ENCODE data around the gene NUP93.

NUP93 gene

GRCh38 chr16:56743840-56744239 lies 13.9 kb downstream of the NUP93 start:
- DNase-seq (ENCODE audit: low read depth, low spot score) = no peak

- DNase-seq (ENCODE audit: low read depth, low spot score) = no peak
These were observed 15.2 kb downstream of the NUP93 start for GRCh38 chr16:56744996-56745640.

DNA sequence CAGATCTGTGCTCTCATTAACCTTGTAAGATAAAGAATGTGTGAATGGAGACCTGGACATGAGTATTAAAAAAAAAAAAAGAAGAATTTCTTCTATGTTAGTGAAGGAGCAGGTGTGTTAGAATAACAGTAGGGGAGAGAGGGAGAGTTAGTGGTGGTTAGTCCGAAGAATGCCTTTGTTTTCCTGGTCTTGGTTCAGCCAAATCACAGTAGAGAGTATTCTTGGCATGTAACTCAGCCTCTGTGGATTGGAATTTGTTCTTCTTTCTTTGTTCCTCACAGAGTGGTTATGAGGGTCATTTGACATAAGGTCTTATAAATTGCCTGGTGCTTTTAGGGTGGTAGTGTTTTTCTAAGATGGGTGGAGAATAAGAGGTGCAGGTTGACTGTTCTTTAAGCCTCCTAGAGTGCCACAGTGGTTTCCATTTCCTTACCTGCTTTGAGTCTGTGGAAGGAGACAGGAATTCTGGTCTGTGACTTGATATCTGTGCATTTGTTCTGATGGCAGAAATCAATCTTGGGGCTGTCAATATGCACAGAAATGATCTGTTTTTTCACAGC lies 17.6 kb downstream of the NUP93 start:
- no peak for DNase-seq (ENCODE audit: low read depth, low spot score)

DNA sequence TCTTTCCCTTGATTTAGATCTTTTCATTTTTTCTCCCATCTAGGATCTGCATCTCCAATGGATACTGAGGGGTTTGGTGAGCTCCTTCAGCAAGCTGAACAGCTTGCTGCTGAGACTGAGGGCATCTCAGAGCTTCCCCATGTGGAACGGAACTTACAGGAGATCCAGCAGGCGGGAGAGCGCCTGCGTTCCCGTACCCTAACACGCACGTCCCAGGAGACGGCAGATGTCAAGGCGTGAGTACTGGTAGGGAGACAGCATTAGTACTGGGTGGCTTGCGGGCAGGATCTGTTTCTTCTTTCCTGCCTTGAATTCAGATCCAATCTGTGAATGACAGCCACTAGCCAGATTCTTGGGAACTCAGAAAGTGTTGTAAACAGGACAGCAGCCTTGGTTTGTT lies 18.3 kb downstream of the NUP93 start:
- DNase-seq (ENCODE audit: low read depth, low spot score) = no peak

- no peak for DNase-seq (ENCODE audit: low read depth, low spot score)
These were observed 18.9 kb downstream of the NUP93 start for GRCh38 chr16:56748826-56749225.

GRCh38 chr16:56749672-56750491 lies 20.0 kb downstream of the NUP93 start:
- no peak for DNase-seq (ENCODE audit: low read depth, low spot score)

DNA sequence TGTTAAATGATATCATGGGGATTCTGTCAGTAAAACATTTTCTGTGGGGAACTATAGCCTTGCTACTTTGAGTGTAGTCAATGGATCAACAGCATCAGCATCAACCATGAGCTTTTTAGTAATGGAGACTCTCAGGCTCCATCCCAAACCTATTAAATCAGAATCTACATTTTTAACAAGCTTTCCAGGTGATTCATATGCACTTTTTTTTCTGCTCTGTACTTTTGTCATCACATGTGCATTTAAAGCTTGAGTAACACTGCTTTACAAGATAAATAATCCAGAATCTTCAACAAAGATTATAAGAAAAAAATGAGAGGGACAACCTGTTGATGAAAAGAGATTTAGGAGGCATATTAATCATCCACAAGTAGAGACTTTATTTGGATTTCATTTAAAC lies 23.5 kb downstream of the NUP93 start:
- no peak for DNase-seq (ENCODE audit: low read depth, low spot score)

GRCh38 chr16:56755038-56755437 lies 25.1 kb downstream of the NUP93 start:
- no peak for DNase-seq (ENCODE audit: low read depth, low spot score)

DNA sequence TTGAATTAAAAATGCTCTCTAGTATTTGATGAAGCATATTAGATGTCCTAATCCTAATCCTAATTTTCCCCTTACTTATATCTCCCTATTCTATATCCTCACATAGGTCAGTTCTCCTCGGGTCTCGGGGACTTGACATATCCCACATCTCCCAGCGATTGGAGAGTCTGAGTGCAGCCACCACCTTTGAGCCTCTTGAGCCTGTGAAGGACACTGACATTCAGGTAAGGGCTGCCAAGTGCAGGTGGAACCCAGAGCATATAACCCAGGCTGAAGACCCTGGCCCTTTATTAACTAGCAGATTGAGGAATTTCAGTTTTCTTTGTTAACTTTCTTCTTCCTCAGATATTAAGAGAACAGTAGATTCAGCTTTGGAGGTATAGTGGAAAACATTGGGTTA lies 28.5 kb downstream of the NUP93 start:
- DNase-seq (ENCODE audit: low read depth, low spot score) = no peak

GRCh38 chr16:56758930-56759329 lies 29.0 kb downstream of the NUP93 start:
- no peak for DNase-seq (ENCODE audit: low read depth, low spot score)

- DNase-seq (ENCODE audit: low read depth, low spot score) = no peak
These were observed 33.5 kb downstream of the NUP93 start for GRCh38 chr16:56763291-56763916.

DNA sequence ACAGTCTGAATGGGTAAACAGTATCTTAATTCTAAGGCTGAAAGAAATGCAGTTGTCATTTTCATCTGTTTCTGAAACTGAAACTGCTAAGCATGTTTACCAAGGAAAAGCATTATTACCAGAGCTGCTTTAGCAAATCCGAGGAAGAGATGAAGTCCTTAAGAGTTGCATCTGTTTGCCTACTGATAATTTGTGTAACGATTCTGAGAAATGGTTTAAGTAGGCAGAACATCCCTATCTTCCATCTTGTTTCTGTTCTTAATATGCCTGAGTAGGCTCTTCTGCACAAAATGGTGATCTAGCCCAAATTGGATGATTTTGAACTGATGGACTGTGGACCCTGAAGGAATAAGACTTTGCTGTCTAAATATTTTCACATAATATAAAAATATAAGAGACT lies 34.9 kb downstream of the NUP93 start:
- no peak for DNase-seq (ENCODE audit: low read depth, low spot score)

GRCh38 chr16:56765949-56766348 lies 36.0 kb downstream of the NUP93 start:
- no peak for DNase-seq (ENCODE audit: low read depth, low spot score)

DNA sequence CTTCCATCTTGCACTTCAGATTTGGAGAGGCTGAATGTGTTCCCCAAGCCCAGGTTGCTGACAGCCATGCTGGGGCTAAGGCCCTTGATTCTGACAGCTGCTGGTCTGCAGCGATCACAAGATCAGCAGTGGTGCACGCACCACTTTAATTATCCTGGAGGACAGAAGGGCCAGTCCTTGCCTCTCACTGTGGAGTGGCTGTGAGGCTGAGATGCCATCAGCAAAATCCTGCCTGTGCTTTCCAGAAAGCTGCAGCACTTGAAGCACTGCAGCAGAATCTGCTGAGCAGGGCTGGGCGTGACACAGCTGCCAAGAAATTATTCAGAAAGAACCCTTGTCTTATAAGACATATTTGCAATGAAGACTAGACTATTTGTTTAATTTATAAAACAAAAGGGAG lies 37.1 kb downstream of the NUP93 start:
- DNase-seq (ENCODE audit: low read depth, low spot score) = no peak

- DNase-seq (ENCODE audit: low read depth, low spot score) = no peak
These were observed 39.7 kb downstream of the NUP93 start for GRCh38 chr16:56769677-56770076.

DNA sequence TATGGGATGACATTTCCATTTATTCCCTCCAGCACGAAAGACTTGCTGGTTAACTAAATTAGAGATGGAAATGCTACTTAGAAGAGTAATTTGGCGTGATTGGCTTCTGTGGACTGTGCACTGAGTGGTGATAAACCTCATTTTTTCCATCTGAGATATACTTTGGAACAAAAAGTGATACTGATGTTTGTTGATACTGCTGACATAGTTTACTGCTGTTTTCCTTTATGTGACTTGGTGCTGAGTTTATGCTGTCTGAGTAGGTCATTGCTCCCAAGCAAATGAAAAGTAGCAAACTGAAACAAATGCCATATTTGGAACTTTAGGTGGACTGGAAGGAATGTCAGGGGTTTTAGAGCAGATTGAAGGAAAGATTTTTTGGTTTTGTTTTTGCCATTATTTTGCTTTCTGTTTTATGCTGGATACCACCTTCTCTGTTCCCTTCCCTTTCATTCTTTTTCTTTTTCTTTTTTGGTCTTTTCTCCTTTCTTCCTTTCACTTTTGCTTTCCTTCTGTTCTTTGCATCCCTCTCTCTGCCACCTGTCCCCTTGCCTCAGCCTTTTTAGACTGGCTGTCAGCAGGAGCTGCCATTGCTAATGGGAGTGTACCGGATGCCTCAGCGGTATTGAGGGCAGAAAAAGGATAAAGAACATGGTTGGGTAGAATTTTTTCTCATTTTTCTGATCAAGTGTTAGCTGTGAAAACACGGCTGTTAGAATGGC lies 41.8 kb downstream of the NUP93 start:
- no peak for DNase-seq (ENCODE audit: low read depth, low spot score)

- no peak for DNase-seq (ENCODE audit: low read depth, low spot score)
These were observed 43.6 kb downstream of the NUP93 start for GRCh38 chr16:56773532-56773931.

DNA sequence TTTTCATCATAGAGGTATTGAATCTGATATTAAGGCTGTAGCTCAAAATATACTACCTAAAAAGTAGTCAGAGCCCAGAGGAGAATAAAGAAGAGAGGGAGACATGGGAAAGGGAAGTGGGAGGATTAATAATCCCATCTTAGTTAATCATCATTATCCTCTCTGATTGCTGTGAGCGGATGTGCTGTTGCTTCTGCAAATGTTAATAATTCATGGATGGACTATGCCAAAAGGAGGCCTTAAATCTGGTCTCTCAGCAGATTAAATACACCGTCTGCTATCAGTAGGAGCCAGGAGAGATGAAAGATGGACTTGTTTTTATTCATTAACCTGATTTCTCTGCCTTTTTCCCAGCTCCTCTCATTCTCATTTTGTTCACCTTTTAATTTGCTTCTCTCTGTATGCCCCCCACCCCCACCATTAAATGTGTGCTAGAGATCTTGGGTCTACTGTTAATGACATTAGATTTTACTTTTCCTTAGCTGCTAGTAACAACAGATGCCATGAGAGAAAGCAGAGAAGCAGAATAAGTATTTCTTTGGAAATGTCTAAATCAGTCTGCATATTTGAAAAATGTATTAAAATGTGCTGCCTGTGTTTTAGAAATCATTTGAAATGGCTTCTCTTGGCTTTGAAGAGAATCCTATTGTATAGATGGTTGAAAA lies 44.2 kb downstream of the NUP93 start:
- DNase-seq (ENCODE audit: low read depth, low spot score) = no peak

GRCh38 chr16:56775162-56775561 lies 45.2 kb downstream of the NUP93 start:
- no peak for DNase-seq (ENCODE audit: low read depth, low spot score)

DNA sequence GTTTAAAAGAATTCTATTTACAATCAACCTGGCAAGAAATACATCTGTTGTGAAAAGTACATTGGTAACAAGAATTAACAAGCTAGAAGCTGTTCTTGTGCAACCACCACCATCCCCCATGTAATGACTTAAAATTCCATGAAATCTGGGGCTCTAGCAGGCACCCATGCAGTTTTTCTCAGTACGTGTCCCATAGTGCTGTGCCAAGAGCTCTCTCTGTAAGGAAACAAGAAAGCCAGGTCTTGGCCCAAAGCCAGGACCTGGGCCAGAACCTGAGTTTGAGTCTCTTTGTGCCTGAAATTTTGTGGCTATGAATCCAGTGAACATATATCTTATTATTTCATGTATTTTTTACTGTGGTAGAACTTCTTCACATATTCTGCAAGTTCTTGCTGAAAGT lies 46.6 kb downstream of the NUP93 start:
- no peak for DNase-seq (ENCODE audit: low read depth, low spot score)

- DNase-seq (ENCODE audit: low read depth, low spot score) = no peak
These were observed 47.1 kb downstream of the NUP93 start for GRCh38 chr16:56777001-56777400.
